Measurements from ENCODE around the gene TEKTIP1.
"Not testable (repeated sequence)": the region's sequence is repeated elsewhere in the genome, so short reads cannot be mapped to it uniquely, and the experiment has no call there.

The TEKTIP1 gene

DNA sequence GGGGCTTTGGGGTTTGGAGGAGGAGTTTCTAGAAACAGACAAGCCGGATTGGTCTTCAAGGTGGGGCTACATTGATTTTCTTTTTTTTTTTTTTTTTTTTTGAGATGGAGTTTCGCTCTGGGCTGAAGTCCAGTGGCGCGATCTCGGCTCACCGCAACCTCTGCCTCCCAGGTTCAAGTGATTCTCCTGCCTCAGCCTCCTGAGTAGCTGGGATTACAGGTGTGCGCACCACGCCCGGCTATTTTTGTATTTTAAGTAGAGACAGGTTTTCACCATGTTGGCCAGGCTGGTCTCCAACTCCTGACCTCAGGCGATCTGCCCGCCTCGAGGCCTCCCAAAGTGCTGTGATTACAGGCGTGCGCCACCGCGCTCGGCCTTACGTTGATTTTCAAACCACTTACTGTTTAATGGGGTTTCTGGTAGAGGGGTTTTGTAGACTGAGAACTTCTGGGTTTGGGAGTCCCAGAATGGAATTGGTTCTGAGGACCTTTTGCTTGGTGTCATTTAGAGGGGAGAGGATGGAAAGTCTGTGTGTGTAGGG lies 30.8 kb upstream of the TEKTIP1 start:
- DNase-seq = not testable (repeated sequence)

DNA sequence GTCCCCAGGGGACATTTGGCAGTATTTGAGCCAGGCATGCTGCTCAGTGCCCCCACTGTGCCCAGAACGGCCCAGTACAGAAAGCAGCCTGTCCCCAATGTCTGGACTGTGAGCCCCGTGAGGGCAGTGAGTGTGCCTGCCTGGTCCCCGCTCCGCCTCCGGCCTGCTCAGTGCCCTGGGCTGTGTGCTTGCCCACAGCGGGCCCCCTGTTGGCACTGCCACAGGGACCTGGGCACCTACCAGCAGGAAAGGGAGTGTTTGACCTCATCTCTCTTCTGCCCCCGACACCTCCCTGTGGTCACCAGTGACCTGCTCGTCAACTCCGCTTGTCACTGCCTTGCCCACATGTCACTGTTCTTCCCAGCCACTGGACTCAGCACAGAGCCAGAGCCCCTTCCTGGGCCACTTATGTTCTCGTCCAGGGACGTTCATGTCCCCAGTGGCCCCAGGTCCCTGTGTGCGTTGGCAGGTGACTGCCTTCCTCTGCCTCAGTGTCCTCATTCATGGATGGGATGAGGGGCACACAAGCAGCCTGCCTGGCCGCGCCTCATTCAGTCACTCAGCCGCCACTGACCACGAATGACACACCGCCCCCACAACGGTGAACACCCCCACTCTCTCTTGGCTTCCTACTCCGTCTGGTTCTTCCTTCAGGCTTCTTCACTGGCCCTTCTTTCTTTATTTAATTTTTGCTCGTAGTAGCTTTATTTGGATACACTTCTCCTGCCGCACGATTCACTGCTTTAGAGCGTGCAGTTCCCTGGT lies 30.0 kb upstream of the TEKTIP1 start:
- DNase-seq = no peak

DNA sequence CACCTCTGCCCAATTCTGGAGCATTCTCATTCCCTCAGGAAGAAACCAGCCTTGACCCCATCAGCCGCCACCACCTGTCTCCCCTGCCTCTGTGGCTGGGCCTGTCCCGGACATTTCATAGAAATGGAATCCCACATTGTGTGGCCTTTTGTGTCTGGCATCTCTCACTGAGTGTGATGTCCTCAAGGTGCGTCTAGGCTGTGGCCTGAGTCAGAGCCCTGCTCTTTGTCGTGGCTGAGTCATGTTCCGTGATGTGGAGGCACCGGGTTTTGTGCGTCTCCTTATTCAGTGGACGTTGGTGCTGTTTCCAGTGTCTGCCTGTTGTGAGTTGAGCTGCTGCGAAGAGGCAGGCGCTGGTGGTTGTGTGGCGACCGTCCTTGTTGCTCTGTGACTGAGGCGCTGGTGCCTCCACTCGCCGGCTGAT lies 29.4 kb upstream of the TEKTIP1 start:
- no peak for DNase-seq

DNA sequence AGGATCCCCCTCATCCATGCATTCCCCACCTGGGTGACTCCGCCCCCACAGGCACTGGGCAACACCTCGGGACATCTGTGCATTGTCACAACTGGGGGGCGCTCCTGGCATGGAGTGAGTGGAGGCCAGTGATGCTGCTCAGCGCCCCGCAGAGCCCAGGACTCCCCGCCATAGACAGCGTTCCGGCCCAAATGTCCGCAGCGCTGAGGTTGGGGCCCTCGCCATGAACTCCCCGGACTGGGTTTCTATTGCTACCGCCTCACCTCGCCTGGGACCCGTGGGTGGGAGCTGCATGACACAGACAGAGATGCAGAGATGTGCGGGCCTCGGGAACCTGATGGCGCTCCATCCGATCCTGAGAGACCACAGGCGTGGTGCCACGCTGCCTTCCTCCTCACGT lies 28.2 kb upstream of the TEKTIP1 start:
- no peak for DNase-seq

DNA sequence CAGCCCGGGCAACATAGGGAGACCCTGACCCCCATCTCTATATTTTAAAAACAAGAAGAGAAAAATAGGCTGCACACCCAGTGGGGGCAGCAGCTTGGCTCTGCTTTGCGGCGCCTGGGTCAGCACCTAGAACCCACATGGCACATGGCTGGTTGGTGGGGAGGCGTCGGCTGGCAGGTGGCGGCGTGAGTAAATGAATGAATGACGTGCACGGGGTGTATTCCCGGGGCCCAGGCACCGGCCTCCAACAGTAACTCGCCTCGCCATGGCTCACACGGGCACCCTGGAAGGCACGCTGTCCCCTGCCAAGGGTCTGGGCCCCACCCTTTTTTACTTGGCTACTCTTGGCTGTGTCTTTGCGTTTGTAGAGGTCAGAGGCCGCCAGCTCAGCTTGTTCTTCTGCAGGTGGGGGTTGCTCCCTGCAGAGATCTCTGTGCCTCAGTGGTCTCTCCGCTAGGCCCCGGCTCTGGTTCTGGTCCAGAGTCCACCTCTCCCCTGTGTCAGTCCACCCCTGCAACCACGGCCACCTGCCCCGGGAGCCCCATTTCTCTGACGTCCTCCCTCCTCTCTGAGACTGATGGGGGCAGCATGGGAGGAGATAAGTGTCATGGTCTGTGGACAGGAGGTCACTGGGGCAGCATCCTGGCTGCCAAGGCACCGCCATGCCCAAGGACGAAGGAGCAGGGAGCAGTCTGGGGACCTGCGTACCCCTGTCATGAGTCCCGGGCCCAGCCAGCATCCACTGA lies 27.3 kb upstream of the TEKTIP1 start:
- DNase-seq = no peak

DNA sequence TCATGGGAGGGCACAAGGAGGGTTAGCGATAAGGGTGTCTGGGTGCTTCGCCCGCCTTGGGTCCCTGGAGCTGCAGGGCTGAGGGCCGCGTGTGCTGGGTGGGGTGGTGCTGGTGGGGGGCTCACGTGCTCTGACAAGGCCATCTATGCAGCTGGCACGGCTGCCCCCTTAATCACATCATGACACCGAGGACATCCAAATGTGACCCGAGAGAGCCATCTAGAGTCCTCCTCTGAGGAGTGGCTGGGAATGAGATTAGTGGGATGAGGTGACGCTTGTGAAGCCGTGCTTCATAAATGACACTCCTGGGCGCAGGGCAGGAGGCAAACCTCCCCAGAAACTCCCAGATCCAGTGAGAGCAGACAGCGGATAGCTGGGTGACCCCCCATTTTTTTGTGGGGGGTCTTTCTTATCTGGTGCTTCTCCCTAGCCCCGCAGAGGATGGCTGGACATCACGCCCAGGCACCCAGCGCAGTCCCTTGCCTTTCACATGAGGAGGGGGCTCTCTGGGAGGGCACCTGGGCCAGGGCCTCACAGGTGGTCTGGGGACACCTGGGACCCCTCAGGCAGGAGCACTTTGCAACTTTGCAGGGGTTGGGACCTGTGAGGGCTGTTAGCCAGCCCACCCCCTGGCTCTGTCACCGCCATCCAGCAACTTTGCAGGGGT lies 26.3 kb upstream of the TEKTIP1 start:
- no peak for DNase-seq

DNA sequence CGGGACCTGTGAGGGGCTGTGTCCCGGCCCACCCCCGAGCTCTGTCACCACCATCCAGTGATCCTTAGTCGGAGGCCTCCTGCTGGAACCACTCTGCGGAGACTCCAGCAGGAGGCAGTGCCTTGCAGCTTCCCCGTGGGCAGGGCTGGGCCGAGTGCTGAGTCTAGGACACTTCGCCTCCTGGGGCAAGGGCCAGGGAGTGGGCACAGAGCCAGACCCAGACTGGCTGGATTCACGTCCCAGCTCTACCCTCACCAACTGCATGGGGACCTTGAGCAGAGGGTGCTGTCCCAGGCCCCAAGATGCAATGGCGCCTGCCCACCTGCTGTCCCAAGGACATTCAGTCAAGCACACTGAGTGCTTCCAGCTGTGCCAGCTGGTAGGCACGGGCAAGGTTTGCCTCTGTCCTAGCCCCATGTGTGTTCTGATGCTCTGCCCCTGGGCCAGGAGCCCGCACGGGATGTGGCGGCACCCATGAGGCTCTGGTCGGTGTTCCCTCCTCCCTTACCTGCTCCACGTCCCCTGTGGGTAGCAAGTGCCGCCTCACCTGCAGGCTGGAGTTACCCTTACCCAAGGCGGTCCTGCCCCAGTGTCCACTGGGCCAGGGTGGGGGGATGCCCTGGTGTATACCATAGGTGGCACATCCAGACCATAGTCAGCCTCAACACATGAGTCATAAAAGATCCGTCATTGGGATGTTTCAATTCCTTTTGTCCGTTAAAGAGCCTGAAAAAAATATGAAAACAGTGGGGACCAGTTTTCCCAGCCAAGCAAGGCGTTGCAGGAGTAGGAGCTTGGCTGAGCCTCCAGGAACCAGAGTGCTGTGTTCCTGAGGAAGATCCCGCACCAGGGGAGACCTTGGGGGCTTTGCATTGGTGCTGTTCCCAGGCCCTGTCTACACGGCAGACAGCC lies 25.5 kb upstream of the TEKTIP1 start:
- DNase-seq = no peak

DNA sequence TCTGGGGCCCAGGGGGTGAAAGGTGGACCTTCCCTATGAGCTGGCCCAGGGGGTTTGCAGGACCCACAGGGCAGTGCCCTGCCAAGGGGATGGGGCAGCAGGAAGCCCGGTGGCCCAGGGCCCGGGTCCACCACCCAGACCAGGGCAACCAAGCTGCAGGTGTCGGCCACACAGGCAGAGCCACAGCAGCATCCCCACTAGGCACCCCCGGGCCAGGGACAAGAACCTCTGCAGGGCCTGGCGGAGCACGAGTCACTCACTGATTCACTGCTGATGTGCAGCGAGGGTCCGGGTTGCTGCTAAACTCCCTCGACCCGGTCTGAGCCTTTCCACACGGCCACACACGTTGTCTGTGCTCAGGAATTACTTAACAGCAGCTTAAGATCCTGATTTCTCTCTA lies 24.0 kb upstream of the TEKTIP1 start:
- DNase-seq = no peak

DNA sequence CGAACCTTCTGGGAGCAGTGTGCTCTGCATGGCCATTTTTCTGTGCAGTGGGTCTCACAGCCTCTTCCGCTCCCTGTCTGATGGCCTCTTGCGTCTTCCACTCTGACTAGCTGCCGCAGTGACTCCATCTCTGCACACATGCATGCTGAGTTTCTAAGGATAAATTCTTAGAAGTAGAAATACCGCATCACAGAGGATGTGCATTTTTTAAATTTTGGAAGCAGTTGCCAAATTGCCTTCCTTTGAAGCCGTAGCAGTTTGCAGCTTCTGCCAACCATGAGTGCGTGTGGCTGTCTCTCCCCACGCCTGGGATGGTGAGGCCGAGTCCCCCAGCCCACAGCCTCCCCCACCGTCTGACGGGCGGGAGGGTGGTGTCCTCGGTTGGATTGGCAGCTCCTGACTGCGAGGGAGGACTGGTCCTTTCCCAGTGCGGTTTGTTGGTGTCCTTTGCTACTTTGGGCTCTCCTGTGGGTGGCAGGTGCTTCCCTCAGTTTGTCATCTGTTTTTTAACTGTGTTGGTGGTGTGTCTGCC lies 23.0 kb upstream of the TEKTIP1 start:
- DNase-seq = no peak

DNA sequence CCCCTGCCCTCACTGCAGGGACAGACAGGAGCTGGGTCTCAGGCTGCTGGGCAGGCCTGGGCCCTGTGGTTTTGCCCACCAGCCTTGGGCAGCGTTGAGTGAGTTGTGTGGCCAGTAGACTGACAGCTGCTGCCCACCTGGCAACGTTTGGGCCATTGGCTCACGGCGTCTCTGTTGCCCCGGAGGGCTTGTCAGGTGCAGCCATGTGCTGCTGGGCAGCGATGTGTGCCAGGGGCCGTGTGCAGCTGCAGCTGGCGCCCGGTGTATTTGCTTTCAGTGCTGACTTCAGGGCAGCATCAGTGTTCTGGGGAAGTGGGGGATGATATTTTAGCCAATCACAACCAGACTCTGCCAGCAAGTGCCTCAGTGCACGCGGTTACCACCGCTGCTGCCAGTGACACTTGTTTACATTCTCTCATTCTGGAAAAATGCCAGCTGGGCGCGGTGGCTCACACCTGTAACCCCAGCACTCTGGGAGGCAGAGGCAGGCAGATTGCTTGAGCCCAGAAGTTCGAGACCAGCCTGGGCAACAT lies 22.2 kb upstream of the TEKTIP1 start:
- DNase-seq = peak; percentile 24

DNA sequence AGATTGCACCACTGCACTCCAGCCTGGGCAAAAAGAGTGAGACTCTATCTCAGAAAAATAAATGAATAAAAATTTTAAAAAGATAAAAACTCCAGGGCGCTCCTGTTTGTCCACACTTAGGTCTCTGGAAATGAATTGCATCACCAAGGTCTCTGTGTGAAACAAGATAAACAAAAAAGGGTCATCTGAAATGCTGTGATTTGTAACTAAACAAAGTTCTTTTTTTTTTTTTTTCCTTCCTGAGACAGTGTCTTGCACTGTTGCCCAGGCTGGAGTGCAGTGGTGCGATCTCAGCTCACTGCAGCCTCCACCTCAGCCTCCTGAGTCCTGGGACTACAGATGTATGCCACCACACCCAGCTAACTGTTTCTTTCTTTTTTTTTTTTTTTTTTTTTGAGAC lies 21.3 kb upstream of the TEKTIP1 start:
- DNase-seq = no peak

DNA sequence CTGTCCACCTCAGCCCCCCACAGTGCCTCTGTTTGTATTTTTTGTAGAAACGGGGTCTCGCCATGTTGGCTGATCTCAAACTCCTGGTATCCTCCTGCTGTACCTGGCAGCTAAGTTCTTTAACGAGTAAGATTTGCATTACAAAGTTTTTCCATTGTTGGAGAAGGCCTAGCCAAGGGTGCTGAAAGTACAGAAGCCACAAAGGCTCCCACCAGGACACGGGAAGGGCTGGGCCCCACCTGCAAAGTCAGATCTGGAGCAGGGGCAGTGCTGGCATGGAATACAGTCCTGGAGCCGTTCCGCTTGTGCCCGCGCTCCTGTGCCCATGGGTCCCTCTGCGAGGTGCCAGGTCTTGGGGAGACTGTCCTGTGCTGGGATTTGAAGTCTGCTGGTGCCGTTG lies 20.7 kb upstream of the TEKTIP1 start:
- no peak for DNase-seq

DNA sequence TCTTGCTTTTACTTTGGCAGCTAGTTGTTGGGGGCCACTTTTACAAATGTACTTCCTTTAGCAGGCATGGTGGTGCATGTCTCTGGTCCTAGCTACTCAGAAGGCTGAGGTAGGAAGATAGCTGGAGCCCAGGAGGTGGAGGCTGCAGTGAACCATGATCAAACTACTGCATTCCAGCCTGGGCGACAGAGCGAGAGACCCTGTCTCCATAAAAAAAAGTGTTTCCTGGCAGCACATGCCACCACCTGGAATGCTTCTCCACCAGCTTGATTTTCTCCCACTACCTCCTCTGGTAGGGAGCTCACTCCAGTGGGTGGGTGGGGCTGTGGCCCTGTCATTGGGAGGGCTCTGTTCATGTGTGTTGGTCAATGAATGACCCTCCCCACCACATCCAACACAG lies 20.3 kb upstream of the TEKTIP1 start:
- no peak for DNase-seq

DNA sequence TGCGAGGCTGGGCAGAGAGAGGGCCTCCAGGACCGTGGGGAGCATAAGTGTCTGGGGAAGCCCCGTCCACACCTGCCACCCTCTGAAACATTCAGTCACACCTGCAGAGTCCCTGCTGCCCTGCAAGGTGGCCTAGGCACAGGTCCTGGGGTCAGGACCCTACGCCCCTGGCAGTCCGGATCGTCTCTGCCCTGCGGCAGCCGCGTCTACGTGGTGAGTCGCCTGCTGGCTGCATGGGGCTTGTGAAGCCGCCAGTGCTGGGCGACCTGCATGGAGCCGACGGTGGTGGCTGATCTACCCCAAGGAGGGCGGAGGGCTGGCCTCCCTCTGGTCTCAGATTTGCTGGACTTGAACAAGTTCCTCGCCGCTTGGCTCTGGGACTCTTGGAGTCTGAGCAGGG lies 19.8 kb upstream of the TEKTIP1 start:
- no peak for DNase-seq

DNA sequence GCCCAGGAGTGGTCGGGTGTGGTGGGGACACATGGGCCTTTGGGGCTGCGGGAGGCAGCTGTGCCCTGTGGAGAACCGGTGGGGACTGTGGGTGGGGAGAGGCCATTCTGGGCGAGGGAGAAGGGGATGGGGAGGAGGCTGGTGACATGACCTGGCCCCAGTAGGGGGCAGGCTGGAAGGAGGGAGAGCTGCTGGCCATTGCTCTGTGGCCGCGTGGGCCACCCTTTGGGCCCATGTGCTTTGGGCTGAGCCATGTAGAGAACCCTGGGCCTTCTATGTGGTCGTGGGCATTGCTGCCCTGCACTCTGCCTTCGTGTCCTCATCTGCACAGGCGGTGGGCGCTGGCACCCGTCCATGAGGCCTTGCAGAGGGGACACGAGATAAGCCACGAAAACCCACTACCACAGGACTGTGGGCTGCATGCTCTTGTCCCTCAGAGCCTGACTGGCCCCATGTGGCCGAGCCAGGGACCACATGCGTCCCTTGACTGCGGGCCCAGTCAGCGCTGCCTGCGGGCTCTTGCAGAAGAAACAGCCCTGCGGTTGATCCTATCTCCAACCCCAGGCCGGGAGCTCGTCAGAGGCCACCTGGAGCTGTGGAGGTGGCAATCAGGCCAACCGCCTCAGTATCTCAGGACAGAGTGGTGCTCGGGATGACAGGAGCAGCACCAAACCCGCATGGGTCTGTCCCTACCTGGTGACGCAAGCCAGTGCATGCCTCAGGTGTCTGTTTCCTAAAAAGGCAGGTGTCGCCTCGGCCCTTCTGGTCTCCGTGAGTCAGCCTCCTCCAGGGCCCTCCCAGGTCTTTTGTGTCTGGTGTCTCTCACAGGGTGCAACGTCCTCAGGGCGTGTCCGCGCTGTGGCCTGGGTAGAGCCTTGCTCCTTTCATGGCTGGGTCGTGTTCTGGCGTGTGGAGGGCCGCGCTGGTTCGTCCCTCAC lies 18.5 kb upstream of the TEKTIP1 start:
- DNase-seq = no peak

DNA sequence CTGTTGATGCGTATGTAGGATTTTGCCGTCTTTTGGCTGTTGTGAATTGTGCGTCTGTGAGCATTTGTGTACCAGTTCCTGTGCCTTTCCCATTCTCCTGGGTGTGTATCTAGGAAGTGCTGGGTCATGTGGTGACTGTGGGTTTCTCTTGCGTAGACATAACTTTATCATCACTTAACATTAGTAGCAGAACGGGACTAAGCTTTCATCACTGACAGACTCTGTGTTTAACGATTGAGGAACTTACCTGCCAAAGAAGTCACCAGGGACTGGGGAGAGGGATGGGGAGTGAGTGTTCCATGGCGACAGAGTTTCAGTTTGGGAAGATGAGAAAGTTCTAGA lies 17.9 kb upstream of the TEKTIP1 start:
- DNase-seq = no peak

DNA sequence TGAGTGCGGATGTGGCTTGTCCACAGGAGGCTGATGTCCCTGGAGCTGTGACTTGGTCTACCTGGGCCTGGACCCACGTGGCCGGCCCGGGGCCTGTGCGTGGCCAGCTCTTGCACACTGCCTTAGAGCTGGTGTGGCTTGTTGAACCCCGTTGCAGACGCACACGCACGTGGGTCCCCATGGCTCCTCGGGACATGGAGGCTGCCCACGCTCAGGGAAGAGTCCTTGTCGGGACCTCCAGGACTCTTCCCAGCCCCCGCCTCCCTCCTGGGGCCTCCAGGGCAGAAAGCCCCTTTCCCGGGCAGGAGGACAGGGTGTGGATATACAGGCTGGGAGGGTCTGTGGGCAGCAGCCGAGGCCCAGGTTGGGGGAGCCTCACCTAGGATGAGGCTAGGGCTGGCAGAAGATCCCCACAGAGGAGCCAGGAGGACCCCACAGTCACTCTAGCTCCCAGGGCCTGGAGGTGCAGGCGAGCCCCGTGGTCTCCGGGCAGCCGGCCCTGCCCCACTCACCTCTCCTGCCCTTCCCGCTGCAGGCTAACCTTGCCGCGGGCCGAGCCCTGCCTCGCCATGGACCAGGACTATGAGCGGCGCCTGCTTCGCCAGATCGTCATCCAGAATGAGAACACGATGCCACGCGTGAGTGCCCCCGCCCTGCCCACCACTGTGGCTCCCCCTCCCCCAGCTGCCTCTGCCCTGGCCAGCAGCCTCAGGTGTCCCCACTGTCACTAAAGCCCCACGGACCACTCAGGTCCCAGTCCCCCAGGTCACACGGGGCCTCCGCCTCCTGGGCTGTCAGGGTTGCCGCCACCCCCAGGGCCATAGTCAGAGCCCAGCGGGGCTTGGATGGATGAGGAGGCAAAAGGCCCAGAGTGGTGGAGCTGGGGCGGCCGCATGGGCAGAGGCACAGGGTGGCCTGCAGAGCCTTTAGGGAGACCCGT lies 16.3 kb upstream of the TEKTIP1 start:
- DNase-seq = no peak

DNA sequence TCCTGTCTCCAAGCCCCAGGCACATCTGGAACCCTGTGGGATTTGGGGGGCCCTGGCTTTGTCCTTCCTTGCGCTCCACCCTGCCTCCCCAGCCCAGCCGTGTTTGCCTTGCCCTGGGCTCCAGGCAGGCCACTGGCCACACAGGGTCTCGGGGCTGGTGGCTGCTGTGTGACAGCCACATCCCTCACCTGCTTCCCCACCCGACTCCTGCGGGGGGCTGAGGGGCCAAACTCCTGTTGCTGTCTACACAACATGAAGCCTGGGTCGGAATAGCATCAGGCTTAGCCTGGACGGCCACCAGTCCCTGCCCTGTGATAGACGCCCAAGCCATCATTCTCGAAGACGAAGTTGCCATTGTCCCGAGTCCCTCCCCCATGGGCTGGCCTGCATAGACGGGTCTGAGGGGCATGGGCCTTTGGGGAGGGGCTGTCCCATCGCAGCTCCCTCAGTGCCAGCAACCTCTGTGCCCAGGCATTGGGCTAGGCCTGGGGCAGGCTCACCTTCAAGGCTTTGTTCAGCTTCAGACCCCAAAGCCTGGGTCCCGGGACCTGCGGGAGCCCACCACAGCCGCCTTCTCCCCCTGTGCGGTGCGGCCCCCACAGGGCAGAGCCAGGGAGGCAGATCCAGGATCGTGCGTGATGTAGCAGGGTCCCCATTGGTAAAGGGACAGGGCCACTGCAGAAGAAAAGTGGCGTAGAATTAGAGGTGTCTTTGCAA lies 15.5 kb upstream of the TEKTIP1 start:
- DNase-seq = no peak

All from NCI-H446 treated with DMSO at 0.1 percent for 48 hours (cell line).